Sciatic nerve (tissue), 2 donors: ENCODE results near the gene MACROD2. TPM values are rescaled to one million over a fixed set of nuclear protein-coding genes. Genes with fewer than 3 reads are reported as not detected.
A peak's percentile ranks its signal among the peaks of the same experiment; 100 is the strongest.

Experiments used
- ATAC-seq: fragments of 200-7000 bp; cut with Tn5 transposase; one replicate; pipeline ENCODE4 v1.9.1; 2020; ENCODE audit warnings: mild to moderate bottlenecking, moderate library complexity
- DNase-seq: peaks from one replicate; pipeline ENCODE4 v3.0.0-alpha.2; 2020; ENCODE audit warnings: low spot score
- intact Hi-C: fragments of 100-400 bp; cut with DNase I; formaldehyde crosslinking; loops from one replicate; pipeline ENCODE4 v1.14.2; 2022
- total RNA-seq: library from RNA; stranded (reverse); fragmentation: NEBNext Ultra II Directional; extraction: Animal tissue kit (Norgen Biotek cat#: 25700); gene quantifications from one replicate; pipeline ENCODE4 v1.2.1, GENCODE V29; 2021
- donor health status: DM: no; HTN: no; CAD: no.
- donor health status: DM: no; HTN: no; CAD: no.

Gene MACROD2
- total RNA-seq, 1 donor from 2014 or later = 13.8 TPM

- intact Hi-C loops = no loop called here
- ATAC-seq (no peak), DNase-seq (no peak)
These were observed 309.2 kb downstream of the MACROD2 start for GRCh38 chr20:14304472-14304871.

GRCh38 chr20:14307956-14308355 lies 312.6 kb downstream of the MACROD2 start:
- intact Hi-C loops = no loop called here
- no peak for ATAC-seq
- no peak for DNase-seq

- DNase-seq = no peak
- no peak for ATAC-seq
- intact Hi-C loops = no loop called here
These were observed 315.8 kb downstream of the MACROD2 start for GRCh38 chr20:14310977-14311627.

GRCh38 chr20:14312001-14312400 lies 316.7 kb downstream of the MACROD2 start:
- intact Hi-C loops = no loop called here
- no peak for ATAC-seq
- no peak for DNase-seq

GRCh38 chr20:14313341-14314020 lies 318.2 kb downstream of the MACROD2 start:
- ATAC-seq = no peak
- intact Hi-C loops = no loop called here
- no peak for DNase-seq

- intact Hi-C loops = no loop called here
- DNase-seq = no peak
These were observed 324.4 kb downstream of the MACROD2 start for GRCh38 chr20:14319704-14320103.

GRCh38 chr20:14331646-14332045 lies 336.3 kb downstream of the MACROD2 start:
- DNase-seq = no peak
- intact Hi-C loops = no loop called here
- no peak for ATAC-seq

More at GRCh38 chr20:14319704-14320103, 324.4 kb downstream of the MACROD2 start:
- no peak for ATAC-seq

- intact Hi-C loops = no loop called here
- no peak for DNase-seq
- no peak for ATAC-seq
These were observed 337.6 kb downstream of the MACROD2 start for GRCh38 chr20:14332866-14333265.

GRCh38 chr20:14333721-14334120 lies 338.4 kb downstream of the MACROD2 start:
- ATAC-seq (no peak), DNase-seq (no peak)
- intact Hi-C loops = no loop called here

GRCh38 chr20:14334306-14334930 lies 339.1 kb downstream of the MACROD2 start:
- ATAC-seq (peak; percentile 76), DNase-seq (no peak)
- intact Hi-C loops = no loop called here

- ATAC-seq (no peak), DNase-seq (no peak)
- intact Hi-C loops = no loop called here
These were observed 339.7 kb downstream of the MACROD2 start for GRCh38 chr20:14335052-14335451.

- DNase-seq (no peak), ATAC-seq (peak; percentile 44)
- intact Hi-C loops = no loop called here
These were observed 341.4 kb downstream of the MACROD2 start for GRCh38 chr20:14336686-14337085.

- DNase-seq = peak; percentile 83
- peak; percentile 98 for ATAC-seq
- intact Hi-C loops = no loop called here
These were observed 342.3 kb downstream of the MACROD2 start, which contains the start of gene FLRT3 for GRCh38 chr20:14337400-14338171. FLRT3 (minus strand) TSS chr20:14337612; CDS start chr20:14327506, 10,106 bp downstream.

GRCh38 chr20:14341801-14342200 lies 346.5 kb downstream of the MACROD2 start:
- DNase-seq = no peak
- intact Hi-C loops = no loop called here
- ATAC-seq = no peak

- ATAC-seq (no peak), DNase-seq (no peak)
- intact Hi-C loops = no loop called here
These were observed 347.6 kb downstream of the MACROD2 start for GRCh38 chr20:14342918-14343317.

GRCh38 chr20:14343491-14344065 lies 348.3 kb downstream of the MACROD2 start:
- ATAC-seq = no peak
- intact Hi-C loops = no loop called here
- DNase-seq = no peak

GRCh38 chr20:14344746-14345145 lies 349.4 kb downstream of the MACROD2 start:
- ATAC-seq (no peak), DNase-seq (no peak)
- intact Hi-C loops = no loop called here

- ATAC-seq = no peak
- intact Hi-C loops = loop anchor here (10.0 kb wide), 1 partner anchor 229 kb away; no protein-coding TSS in a partner anchor
- no peak for DNase-seq
These were observed 360.5 kb downstream of the MACROD2 start for GRCh38 chr20:14355791-14356190.

GRCh38 chr20:14360416-14360815 lies 365.1 kb downstream of the MACROD2 start:
- DNase-seq (no peak), ATAC-seq (no peak)
- intact Hi-C loops = no loop called here
